ENCODE measurements around the gene KCNMB2. TPM values are rescaled to one million over a fixed set of nuclear protein-coding genes. Genes with fewer than 3 reads are reported as not detected.

Gene KCNMB2
- total RNA-seq, result 0.29 and 1.1 TPM in 2 replicates

GRCh38 chr3:178536211-178537079, at the start of gene KCNMB2:
Gene KCNMB2 (plus strand): TSS chr3:178536436.
- Histone ChIP-seq H4K20me1 (ENCODE audit: insufficient read depth, low read length) (no peaks in the 10 kb centered on the region), H3K27ac (ENCODE audit: low read depth, low read length) (no peak within 1 kb of the TSS), H3K9me3 (ENCODE audit: low read depth, low read length) (no peaks in the 10 kb centered on the region), H3K4me2 (ENCODE audit: insufficient read depth, low read length) (peak within 1 kb of the TSS; percentile 83), H3K4me1 (ENCODE audit: insufficient read depth, low read length) (peaks cover 7% of the 10 kb centered on the region), H3K36me3 (ENCODE audit: insufficient read depth, low read length) (no peaks in the 10 kb centered on the region), H3K27me3 (ENCODE audit: insufficient read depth, low read length) (no peaks in the 10 kb centered on the region), H3K79me2 (ENCODE audit: insufficient read depth, low read length) (no peaks in the 10 kb centered on the region), H3K4me3 (ENCODE audit: insufficient read depth, low read length) (peak within 1 kb of the TSS; percentile 60), H2AFZ (ENCODE audit: low read length) (peak within 1 kb of the TSS; percentile 73)
- TF ChIP-seq CTCF (IDR thresholded peaks at IDR 0.05; ENCODE audit: extremely low read depth, low read depth, low read length), result no peak
- DNase-seq (ENCODE audit: insufficient read length, low spot score, missing footprints), result no peak

- DNase-seq (ENCODE audit: insufficient read length, low spot score, missing footprints), result no peak
- no peak overlapping the region for H2AFZ ChIP-seq (ENCODE audit: low read length)
- no peaks in the 10 kb centered on the region for H3K27me3 ChIP-seq (ENCODE audit: insufficient read depth, low read length)
- H3K4me1 ChIP-seq (ENCODE audit: insufficient read depth, low read length), result no peaks in the 10 kb centered on the region
- H3K79me2 ChIP-seq (ENCODE audit: insufficient read depth, low read length), result no peaks in the 10 kb centered on the region
- no peak for TF ChIP-seq CTCF (IDR thresholded peaks at IDR 0.05; ENCODE audit: extremely low read depth, low read depth, low read length)
- no peak overlapping the region for H3K4me2 ChIP-seq (ENCODE audit: insufficient read depth, low read length)
- H3K4me3 ChIP-seq (ENCODE audit: insufficient read depth, low read length), result no peak overlapping the region
- no peak overlapping the region for H3K27ac ChIP-seq (ENCODE audit: low read depth, low read length)
- no peaks in the 10 kb centered on the region for H4K20me1 ChIP-seq (ENCODE audit: insufficient read depth, low read length)
- H3K9me3 ChIP-seq (ENCODE audit: low read depth, low read length), result no peaks in the 10 kb centered on the region
- no peaks in the 10 kb centered on the region for H3K36me3 ChIP-seq (ENCODE audit: insufficient read depth, low read length)
Measured at GRCh38 chr3:178486903-178487302, 49.3 kb upstream of the KCNMB2 start.

- no peak for TF ChIP-seq CTCF (IDR thresholded peaks at IDR 0.05; ENCODE audit: extremely low read depth, low read depth, low read length)
Measured at GRCh38 chr3:178487752-178488151, 48.5 kb upstream of the KCNMB2 start.

GRCh38 chr3:178491751-178492150, 44.5 kb upstream of the KCNMB2 start:
- no peak for DNase-seq (ENCODE audit: insufficient read length, low spot score, missing footprints)
- H3K9me3 ChIP-seq (ENCODE audit: low read depth, low read length), result no peaks in the 10 kb centered on the region
- H3K36me3 ChIP-seq (ENCODE audit: insufficient read depth, low read length), result no peaks in the 10 kb centered on the region
- H4K20me1 ChIP-seq (ENCODE audit: insufficient read depth, low read length), result no peaks in the 10 kb centered on the region
- TF ChIP-seq CTCF (IDR thresholded peaks at IDR 0.05; ENCODE audit: extremely low read depth, low read depth, low read length), result no peak
- H3K27me3 ChIP-seq (ENCODE audit: insufficient read depth, low read length), result no peaks in the 10 kb centered on the region
- H3K4me3 ChIP-seq (ENCODE audit: insufficient read depth, low read length), result no peak overlapping the region
- H3K4me1 ChIP-seq (ENCODE audit: insufficient read depth, low read length), result no peaks in the 10 kb centered on the region
- no peak overlapping the region for H3K27ac ChIP-seq (ENCODE audit: low read depth, low read length)
- H3K4me2 ChIP-seq (ENCODE audit: insufficient read depth, low read length), result no peak overlapping the region
- H2AFZ ChIP-seq (ENCODE audit: low read length), result no peak overlapping the region
- no peaks in the 10 kb centered on the region for H3K79me2 ChIP-seq (ENCODE audit: insufficient read depth, low read length)

More at GRCh38 chr3:178487752-178488151, 48.5 kb upstream of the KCNMB2 start:
- Histone ChIP-seq H3K4me3 (ENCODE audit: insufficient read depth, low read length) (no peak overlapping the region), H3K27ac (ENCODE audit: low read depth, low read length) (no peak overlapping the region), H4K20me1 (ENCODE audit: insufficient read depth, low read length) (no peaks in the 10 kb centered on the region), H3K4me1 (ENCODE audit: insufficient read depth, low read length) (no peaks in the 10 kb centered on the region), H3K4me2 (ENCODE audit: insufficient read depth, low read length) (no peak overlapping the region), H3K27me3 (ENCODE audit: insufficient read depth, low read length) (no peaks in the 10 kb centered on the region), H2AFZ (ENCODE audit: low read length) (no peak overlapping the region), H3K9me3 (ENCODE audit: low read depth, low read length) (no peaks in the 10 kb centered on the region), H3K79me2 (ENCODE audit: insufficient read depth, low read length) (no peaks in the 10 kb centered on the region), H3K36me3 (ENCODE audit: insufficient read depth, low read length) (no peaks in the 10 kb centered on the region)
- no peak for DNase-seq (ENCODE audit: insufficient read length, low spot score, missing footprints)
